ENCODE measurements around the gene YY1AP1.

DNA sequence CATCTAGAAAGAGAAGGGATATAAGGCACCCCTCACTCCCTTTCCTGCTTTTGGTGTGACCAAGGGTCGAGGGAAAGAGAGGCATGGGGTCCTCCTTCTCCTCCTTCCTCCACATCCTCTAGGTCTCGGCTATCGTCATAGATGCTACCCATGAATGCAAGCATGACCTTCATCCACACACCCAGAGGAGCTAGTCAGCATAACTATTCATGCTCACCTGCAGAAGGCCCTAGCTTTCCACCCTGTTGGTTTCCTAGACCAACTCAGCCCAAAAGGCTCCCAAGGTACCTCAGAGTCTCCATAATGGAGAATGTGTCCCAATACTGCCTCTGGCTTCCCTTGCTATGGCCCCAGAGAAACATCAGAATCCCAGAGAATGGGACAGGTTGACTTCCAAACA, 45.3 kb downstream of the YY1AP1 start:
- TF ChIP-seq, protein P1, sequence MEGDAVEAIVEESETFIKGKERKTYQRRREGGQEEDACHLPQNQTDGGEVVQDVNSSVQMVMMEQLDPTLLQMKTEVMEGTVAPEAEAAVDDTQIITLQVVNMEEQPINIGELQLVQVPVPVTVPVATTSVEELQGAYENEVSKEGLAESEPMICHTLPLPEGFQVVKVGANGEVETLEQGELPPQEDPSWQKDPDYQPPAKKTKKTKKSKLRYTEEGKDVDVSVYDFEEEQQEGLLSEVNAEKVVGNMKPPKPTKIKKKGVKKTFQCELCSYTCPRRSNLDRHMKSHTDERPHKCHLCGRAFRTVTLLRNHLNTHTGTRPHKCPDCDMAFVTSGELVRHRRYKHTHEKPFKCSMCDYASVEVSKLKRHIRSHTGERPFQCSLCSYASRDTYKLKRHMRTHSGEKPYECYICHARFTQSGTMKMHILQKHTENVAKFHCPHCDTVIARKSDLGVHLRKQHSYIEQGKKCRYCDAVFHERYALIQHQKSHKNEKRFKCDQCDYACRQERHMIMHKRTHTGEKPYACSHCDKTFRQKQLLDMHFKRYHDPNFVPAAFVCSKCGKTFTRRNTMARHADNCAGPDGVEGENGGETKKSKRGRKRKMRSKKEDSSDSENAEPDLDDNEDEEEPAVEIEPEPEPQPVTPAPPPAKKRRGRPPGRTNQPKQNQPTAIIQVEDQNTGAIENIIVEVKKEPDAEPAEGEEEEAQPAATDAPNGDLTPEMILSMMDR (conservative IDR thresholded peaks at IDR 0.05; ENCODE audit: low read depth, low read length): no peak
- no peak for TF ChIP-seq EZH2 (IDR thresholded peaks at IDR 0.05; ENCODE audit: borderline replicate concordance, low read depth, low read length, poor library complexity, severe bottlenecking)

Measured in A673 (cell line).